ENCODE results near the gene ARHGEF10L.

GRCh38 chr1:17539477-17540254 lies at the start of gene ARHGEF10L:
- TF ChIP-seq CTCF (IDR thresholded peaks at IDR 0.05; ENCODE audit: low read depth, low read length, poor library complexity, severe bottlenecking) (no peak), EZH2phosphoT487 (IDR thresholded peaks at IDR 0.05; ENCODE audit: borderline replicate concordance, low read length) (no peak)

Data from DOHH2 (cell line).